Caco-2 (cell line): Measurements from ENCODE around the gene SPATS1. TPM values are rescaled to one million over a fixed set of nuclear protein-coding genes. Genes with fewer than 3 reads are reported as not detected.
"Not testable (repeated sequence)": the region's sequence is repeated elsewhere in the genome, so short reads cannot be mapped to it uniquely, and the experiment has no call there.

ENCODE experiments used
- BruUV-seq: library from RNA; stranded (reverse); fragments of 400-500 nt; replicated peaks from 2 replicates; lab custom pipeline; 2021; lab: Mats Ljungman, UMichigan
- CTCF ChIA-PET: fragments of 300-600 bp; sonication (Branson Sonifier 250); formaldehyde crosslinking; loops from one replicate; lab custom pipeline; 2022; ENCODE audit warnings: antibody characterized with exemption; lab: Charles Lee
- POLR2A ChIA-PET: fragments of 300-600 bp; sonication (Branson Sonifier 250); formaldehyde crosslinking; loops from one replicate; lab custom pipeline; 2022; ENCODE audit warnings: antibody characterized with exemption; lab: Charles Lee
- DNase-seq, 2 experiments: peaks; one replicate each; pipeline versions ENCODE4 v3.0.0 to v3.0.0-alpha.2; 2020 to 2022
- H3K27me3 ChIP-seq: replicated peaks from 2 replicates; pipeline ENCODE4 v1.6.0; 2011; ENCODE audit warnings: low read length; ENCODE audit not compliant: control insufficient read depth, insufficient read depth
- H3K36me3 ChIP-seq: 2 replicates; pipeline ENCODE4 v1.5.1; 2011; ENCODE audit warnings: low read length; ENCODE audit not compliant: control insufficient read depth, insufficient read depth
- H3K4me1 ChIP-seq: fragments of 250-450 bp; sonication (Bioruptor Pico); 2 replicates; pipeline ENCODE4 v1.5.1; 2020; ENCODE audit warnings: mild to moderate bottlenecking
- H3K4me3 ChIP-seq: 2 replicates; pipeline ENCODE4 v1.5.1; 2011; ENCODE audit warnings: low read depth, mild to moderate bottlenecking, control low read depth, low read length
- H3K9me3 ChIP-seq: fragments of 250-450 bp; sonication (Bioruptor Pico); 2 replicates; pipeline ENCODE4 v1.5.1; 2020; ENCODE audit warnings: mild to moderate bottlenecking, moderate library complexity
- H3K27ac Mint-ChIP-seq: one replicate; pipeline ENCODE4 v1.8.0; 2022; ENCODE audit warnings: mixed read lengths; ENCODE audit not compliant: unreplicated experiment
- H3K27me3 Mint-ChIP-seq: one replicate; pipeline ENCODE4 v1.8.0; 2022; ENCODE audit warnings: mixed read lengths; ENCODE audit not compliant: insufficient read depth, unreplicated experiment
- H3K36me3 Mint-ChIP-seq: one replicate; pipeline ENCODE4 v1.8.0; 2022; ENCODE audit warnings: mild to moderate bottlenecking, mixed read lengths; ENCODE audit not compliant: insufficient read depth, unreplicated experiment
- H3K4me1 Mint-ChIP-seq: one replicate; pipeline ENCODE4 v1.8.0; 2022; ENCODE audit warnings: low read depth, mixed read lengths; ENCODE audit not compliant: unreplicated experiment
- H3K4me3 Mint-ChIP-seq: one replicate; pipeline ENCODE4 v1.8.0; 2022; ENCODE audit warnings: mild to moderate bottlenecking, moderate library complexity, mixed read lengths; ENCODE audit not compliant: unreplicated experiment
- H3K9me3 Mint-ChIP-seq: one replicate; pipeline ENCODE4 v1.8.0; 2022; ENCODE audit warnings: mixed read lengths; ENCODE audit not compliant: unreplicated experiment
- intact Hi-C: fragments of 100-400 bp; cut with micrococcal nuclease; formaldehyde crosslinking; loops from one replicate; pipeline ENCODE4 v1.10.0; 2022; ENCODE audit not compliant: unreplicated experiment
- total RNA-seq: library from RNA; stranded (reverse); gene quantifications from 2 replicates; pipeline ENCODE4 v1.2.3, GENCODE V29; 2022
- TF ChIP-seq, protein P1 (sequence below), 2 experiments: fragments of 200-600 bp in 1 of 2; IDR thresholded peaks; 1 replicate in 1 of 2; 2 replicates in 1 of 2; pipeline versions ENCODE4 v1.5.1 to v1.8.0; 2011 to 2022; ENCODE audit warnings: antibody characterized with exemption in 1 of 2, control low read depth in 1 of 2, inconsistent platforms in 1 of 2, low read depth in 1 of 2, low read length in 1 of 2, mild to moderate bottlenecking in 1 of 2, moderate library complexity in 1 of 2; ENCODE audit not compliant: insufficient read depth in 1 of 2, severe bottlenecking in 1 of 2, unreplicated experiment in 1 of 2

Gene SPATS1
- total RNA-seq, 1 experiment from 2014 or later: not detected

DNA sequence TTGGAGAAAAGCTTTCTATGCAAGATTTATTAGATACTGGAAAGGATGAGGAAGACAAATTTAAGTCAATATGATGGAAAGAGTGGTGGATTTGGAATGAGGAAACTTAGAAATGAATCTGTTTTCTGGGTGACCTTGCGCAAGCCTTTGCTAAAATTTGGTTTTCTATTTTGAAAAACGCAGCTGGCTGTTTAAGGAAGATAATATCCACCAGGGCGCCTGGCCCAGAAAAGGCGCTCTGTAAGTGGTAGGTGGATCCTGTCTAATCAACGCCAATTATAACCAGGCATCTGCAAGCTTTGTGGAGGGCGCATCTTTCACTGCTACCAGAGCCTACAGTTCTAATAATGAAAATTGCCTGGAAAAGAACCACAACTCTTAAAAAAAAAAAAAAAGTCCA lies 398 bp upstream of the SPATS1 start:
- Mint-ChIP-seq H3K27ac (no peak overlapping the region), H3K36me3 (no peaks in the 10 kb centered on the region), H3K27me3 (peaks cover 4% of the 10 kb centered on the region), H3K4me1 (no peaks in the 10 kb centered on the region), H3K4me3 (no peak overlapping the region), H3K9me3 (no peaks in the 10 kb centered on the region)
- Histone ChIP-seq H3K4me1 (no peaks in the 10 kb centered on the region), H3K36me3 (no peaks in the 10 kb centered on the region), H3K9me3 (no peaks in the 10 kb centered on the region), H3K4me3 (no peak overlapping the region), H3K27me3 (no peaks in the 10 kb centered on the region; the same call in 1 of the 2 replicates)
- DNase-seq: no peak
- no TSS peak for BruUV-seq
- intact Hi-C loops: no loop called here
- TF ChIP-seq, protein P1, sequence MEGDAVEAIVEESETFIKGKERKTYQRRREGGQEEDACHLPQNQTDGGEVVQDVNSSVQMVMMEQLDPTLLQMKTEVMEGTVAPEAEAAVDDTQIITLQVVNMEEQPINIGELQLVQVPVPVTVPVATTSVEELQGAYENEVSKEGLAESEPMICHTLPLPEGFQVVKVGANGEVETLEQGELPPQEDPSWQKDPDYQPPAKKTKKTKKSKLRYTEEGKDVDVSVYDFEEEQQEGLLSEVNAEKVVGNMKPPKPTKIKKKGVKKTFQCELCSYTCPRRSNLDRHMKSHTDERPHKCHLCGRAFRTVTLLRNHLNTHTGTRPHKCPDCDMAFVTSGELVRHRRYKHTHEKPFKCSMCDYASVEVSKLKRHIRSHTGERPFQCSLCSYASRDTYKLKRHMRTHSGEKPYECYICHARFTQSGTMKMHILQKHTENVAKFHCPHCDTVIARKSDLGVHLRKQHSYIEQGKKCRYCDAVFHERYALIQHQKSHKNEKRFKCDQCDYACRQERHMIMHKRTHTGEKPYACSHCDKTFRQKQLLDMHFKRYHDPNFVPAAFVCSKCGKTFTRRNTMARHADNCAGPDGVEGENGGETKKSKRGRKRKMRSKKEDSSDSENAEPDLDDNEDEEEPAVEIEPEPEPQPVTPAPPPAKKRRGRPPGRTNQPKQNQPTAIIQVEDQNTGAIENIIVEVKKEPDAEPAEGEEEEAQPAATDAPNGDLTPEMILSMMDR (IDR thresholded peaks at IDR 0.05; ENCODE audit: insufficient read depth in 1 of 2, low read depth in 1 of 2, low read length in 1 of 2, severe bottlenecking in 1 of 2, unreplicated experiment in 1 of 2): no peak
- ChIA-PET POLR2A (no interaction called here), CTCF (interaction anchor here (1.0 to 1.3 kb wide), 2 partner anchors 29 to 74 kb away, joined by 3 read pairs; partner anchors contain the start of gene AARS2)

DNA sequence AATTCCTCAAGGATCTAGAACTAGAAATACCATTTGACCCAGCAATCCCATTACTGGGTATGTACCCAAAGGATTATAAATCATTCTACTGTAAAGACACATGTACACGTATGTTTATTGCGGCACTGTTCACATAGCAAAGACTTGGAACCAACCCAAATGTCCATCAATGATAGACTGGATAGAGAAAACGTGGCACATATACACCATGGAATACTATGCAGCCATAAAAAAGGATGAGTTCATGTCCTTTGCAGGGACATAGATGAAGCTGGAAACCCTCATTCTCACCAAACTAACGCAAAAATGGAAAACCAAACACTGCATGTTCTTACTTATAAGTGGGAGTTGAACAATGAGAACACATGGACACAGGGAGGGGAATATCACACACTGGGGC lies 4.4 kb downstream of the SPATS1 start:
- H3K4me1 ChIP-seq, H3K9me3 Mint-ChIP-seq, H3K27me3 Mint-ChIP-seq, H3K4me3 Mint-ChIP-seq, H3K36me3 ChIP-seq, CTCF ChIA-PET, DNase-seq, BruUV-seq, intact Hi-C loops, POLR2A ChIA-PET, H3K9me3 ChIP-seq, H3K36me3 Mint-ChIP-seq, H3K27ac Mint-ChIP-seq, H3K4me3 ChIP-seq, H3K27me3 ChIP-seq, H3K4me1 Mint-ChIP-seq: not testable (repeated sequence)

GRCh38 chr6:44349904-44350649 lies 7.6 kb downstream of the SPATS1 start:
- DNase-seq: no peak
- no peaks in the 10 kb centered on the region for H3K36me3 Mint-ChIP-seq
- Histone ChIP-seq H3K36me3 (no peaks in the 10 kb centered on the region), H3K27me3 (no peaks in the 10 kb centered on the region), H3K4me3 (no peak overlapping the region), H3K9me3 (no peaks in the 10 kb centered on the region), H3K4me1 (no peaks in the 10 kb centered on the region)
- ChIA-PET CTCF (no interaction called here), POLR2A (no interaction called here)
- H3K27me3 Mint-ChIP-seq: no peaks in the 10 kb centered on the region
- TF ChIP-seq, protein P1 (IDR thresholded peaks at IDR 0.05; ENCODE audit: insufficient read depth in 1 of 2, low read depth in 1 of 2, low read length in 1 of 2, severe bottlenecking in 1 of 2, unreplicated experiment in 1 of 2): no peak
- H3K4me1 Mint-ChIP-seq: peaks cover 7% of the 10 kb centered on the region
- no peak overlapping the region for H3K4me3 Mint-ChIP-seq
- no peak overlapping the region for H3K27ac Mint-ChIP-seq
- BruUV-seq: no TSS peak
- H3K9me3 Mint-ChIP-seq: no peaks in the 10 kb centered on the region
- intact Hi-C loops: no loop called here

GRCh38 chr6:44350650-44350994 lies 8.2 kb downstream of the SPATS1 start:
- POLR2A ChIA-PET, DNase-seq, BruUV-seq, H3K4me3 Mint-ChIP-seq, H3K9me3 Mint-ChIP-seq, H3K4me3 ChIP-seq, H3K36me3 ChIP-seq, H3K27ac Mint-ChIP-seq, intact Hi-C loops, H3K27me3 Mint-ChIP-seq, H3K27me3 ChIP-seq, H3K36me3 Mint-ChIP-seq, H3K4me1 ChIP-seq, H3K9me3 ChIP-seq, CTCF ChIA-PET, H3K4me1 Mint-ChIP-seq: not testable (repeated sequence)
